Neural cell (in vitro differentiated cells): ENCODE measurements around the gene ANKRD55.

ENCODE experiments used
- CTCF ChIP-seq: fragments of 450-650 bp; IDR thresholded peaks from 2 replicates; pipeline ENCODE4 v1.5.1; 2014; ENCODE audit warnings: antibody characterized with exemption, mild to moderate bottlenecking, moderate library complexity; ENCODE audit not compliant: poor library complexity, severe bottlenecking
- POLR2AphosphoS5 ChIP-seq: IDR thresholded peaks from 2 replicates; pipeline ENCODE4 v1.6.1; 2012

DNA sequence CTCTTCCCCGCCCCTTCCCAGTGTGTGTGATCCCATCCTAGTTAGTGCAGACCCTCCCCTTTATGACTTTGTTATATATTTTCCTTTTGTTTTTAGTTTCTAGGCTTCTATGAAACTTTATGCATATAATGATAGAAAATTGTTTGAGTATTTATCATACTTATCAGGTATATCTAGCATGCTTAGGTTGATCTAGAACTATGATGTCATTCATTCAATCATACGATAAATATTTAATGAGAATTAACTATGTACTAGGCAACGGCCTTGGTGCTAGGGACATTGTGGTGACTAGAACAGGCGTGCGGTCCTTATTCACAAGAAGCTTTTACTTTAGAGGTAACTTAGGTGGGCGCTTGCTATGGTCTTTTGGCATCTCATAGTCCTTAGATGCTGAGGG is 13.6 kb upstream of the ANKRD55 start:
- TF ChIP-seq CTCF (no peak), POLR2AphosphoS5 (no peak)
